Measurements from ENCODE around the gene DCLK2.

GRCh38 chr4:150037251-150037856, 40.9 kb upstream of the DCLK2 start:
- TF ChIP-seq TEAD3 (CRISPR knock-in tag; optimal IDR thresholded peaks at IDR 0.05; ENCODE audit: borderline replicate concordance) (no peak), MTF1 (CRISPR knock-in tag; IDR thresholded peaks at IDR 0.05) (no peak), LRRFIP1 (CRISPR knock-in tag; conservative IDR thresholded peaks at IDR 0.05) (no peak), EP300 (IDR thresholded peaks at IDR 0.05; ENCODE audit: low read depth in 2 of 2, low read length in 2 of 2) (no peak), EP300 (CRISPR knock-in tag; IDR thresholded peaks at IDR 0.05; ENCODE audit: borderline replicate concordance) (no peak)
- TF ChIP-seq, protein P1, sequence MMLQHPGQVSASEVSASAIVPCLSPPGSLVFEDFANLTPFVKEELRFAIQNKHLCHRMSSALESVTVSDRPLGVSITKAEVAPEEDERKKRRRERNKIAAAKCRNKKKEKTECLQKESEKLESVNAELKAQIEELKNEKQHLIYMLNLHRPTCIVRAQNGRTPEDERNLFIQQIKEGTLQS (CRISPR knock-in tag; IDR thresholded peaks at IDR 0.05): no peak
